Measurements from ENCODE around the gene CTDNEP1. TPM values are rescaled to one million over a fixed set of nuclear protein-coding genes. Genes with fewer than 3 reads are reported as not detected.

CTDNEP1 gene
- total RNA-seq, 4 donors from 2014 or later: 71.8 to 86.4 (median 81.1) TPM

GRCh38 chr17:7292729-7293128 lies 41.2 kb upstream of the CTDNEP1 start:
- TF ChIP-seq CTCF (IDR thresholded peaks at IDR 0.05; ENCODE audit: low read depth): no peak

- no peak for TF ChIP-seq CTCF (IDR thresholded peaks at IDR 0.05; ENCODE audit: low read depth)
Observed at GRCh38 chr17:7292194-7292593, 40.7 kb upstream of the CTDNEP1 start.

GRCh38 chr17:7290685-7291084 lies 39.2 kb upstream of the CTDNEP1 start:
- TF ChIP-seq CTCF (IDR thresholded peaks at IDR 0.05; ENCODE audit: low read depth): no peak

- TF ChIP-seq CTCF (IDR thresholded peaks at IDR 0.05; ENCODE audit: low read depth): no peak
Observed at GRCh38 chr17:7290166-7290565, 38.6 kb upstream of the CTDNEP1 start.

- no peak for TF ChIP-seq CTCF (IDR thresholded peaks at IDR 0.05; ENCODE audit: low read depth)
Observed at GRCh38 chr17:7289256-7290032, 37.9 kb upstream of the CTDNEP1 start.

GRCh38 chr17:7285679-7286078 lies 34.1 kb upstream of the CTDNEP1 start:
- TF ChIP-seq CTCF (IDR thresholded peaks at IDR 0.05; ENCODE audit: low read depth): no peak

GRCh38 chr17:7284911-7285310 lies 33.4 kb upstream of the CTDNEP1 start:
- TF ChIP-seq CTCF (IDR thresholded peaks at IDR 0.05; ENCODE audit: low read depth): no peak
